HG02852 (cell line): ENCODE data around the gene ANKS1A.
"Not testable (repeated sequence)": the region's sequence is repeated elsewhere in the genome, so short reads cannot be mapped to it uniquely, and the experiment has no call there.

Experiments
- ATAC-seq: cut with Tn5 transposase; IDR thresholded peaks from one replicate; pipeline ENCODE4 v1.9.1; 2021; ENCODE audit warnings: mild to moderate bottlenecking, moderate library complexity; ENCODE audit not compliant: unreplicated experiment

ANKS1A gene

DNA sequence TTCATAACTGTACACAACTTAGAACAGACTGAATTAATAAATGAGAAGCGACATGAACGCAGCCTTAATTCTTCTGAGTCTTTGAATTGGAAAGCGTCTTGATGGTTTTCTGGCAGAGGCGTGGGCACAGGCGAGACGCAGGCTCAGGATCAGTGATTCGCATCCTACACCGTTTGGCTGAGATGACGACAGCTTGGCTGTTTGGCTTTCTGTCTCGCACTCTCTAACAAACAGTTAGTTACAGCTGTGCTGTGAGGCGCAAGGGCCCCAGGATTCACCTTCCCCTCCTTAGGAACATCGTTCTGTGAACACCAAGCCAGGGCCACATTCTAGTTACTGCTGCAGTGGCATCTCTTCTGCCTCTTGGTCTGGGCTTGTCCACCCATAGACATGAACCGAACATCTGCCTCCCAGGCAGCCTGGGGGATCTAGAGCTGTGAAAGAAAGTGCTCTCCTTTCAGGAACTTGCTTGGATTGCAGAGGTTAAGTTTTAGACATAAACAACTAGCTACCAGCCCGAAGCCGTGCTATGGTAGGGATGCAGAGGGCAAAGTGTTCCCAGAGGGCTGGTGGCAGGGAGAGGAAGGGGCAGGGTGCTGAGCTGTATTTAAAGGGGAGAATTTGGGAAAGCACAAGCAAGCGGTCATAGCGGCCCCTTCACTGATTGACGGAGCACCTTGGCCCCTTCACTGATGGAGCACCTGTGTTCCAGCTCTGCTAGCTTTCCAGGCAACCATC is 202.5 kb downstream of the ANKS1A start:
- no peak for ATAC-seq

DNA sequence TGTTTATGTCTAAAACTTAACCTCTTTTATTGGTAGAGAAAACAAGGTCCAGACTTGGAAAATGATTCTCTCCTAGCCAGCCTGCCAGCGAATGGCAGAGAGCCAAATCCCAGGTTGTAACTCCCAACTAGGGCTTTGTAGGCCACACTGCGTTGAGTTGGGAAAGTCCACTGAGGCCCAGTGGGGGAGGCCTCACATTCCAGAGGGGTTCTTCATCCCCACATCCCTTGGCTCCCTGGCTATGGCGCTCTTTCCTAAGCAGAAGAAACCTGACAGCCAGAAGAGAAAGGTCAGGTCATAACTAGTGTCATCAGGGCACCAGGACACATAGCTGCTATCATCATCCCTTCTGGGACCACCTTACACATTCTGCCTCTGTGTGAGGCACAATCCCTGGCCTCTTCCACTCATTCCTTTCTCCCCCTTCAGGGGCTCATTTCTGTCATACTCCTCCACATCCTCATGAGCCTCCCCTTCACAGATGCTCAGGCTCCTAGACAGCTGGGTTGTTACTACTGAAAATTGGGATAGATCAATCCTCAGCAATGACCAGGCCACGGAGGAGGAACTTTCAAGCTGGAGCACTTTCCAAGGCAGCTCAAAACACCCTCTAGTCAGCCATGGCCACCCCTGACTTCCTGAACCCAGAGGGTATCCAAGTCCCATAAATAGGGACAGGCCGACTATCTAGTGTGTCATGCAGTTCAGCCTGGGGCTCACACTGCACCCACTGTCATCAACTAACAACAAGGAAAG is 203.5 kb downstream of the ANKS1A start:
- ATAC-seq = no peak

- no peak for ATAC-seq
Observed at GRCh38 chr6:35093118-35093445, 204.0 kb downstream of the ANKS1A start.

DNA sequence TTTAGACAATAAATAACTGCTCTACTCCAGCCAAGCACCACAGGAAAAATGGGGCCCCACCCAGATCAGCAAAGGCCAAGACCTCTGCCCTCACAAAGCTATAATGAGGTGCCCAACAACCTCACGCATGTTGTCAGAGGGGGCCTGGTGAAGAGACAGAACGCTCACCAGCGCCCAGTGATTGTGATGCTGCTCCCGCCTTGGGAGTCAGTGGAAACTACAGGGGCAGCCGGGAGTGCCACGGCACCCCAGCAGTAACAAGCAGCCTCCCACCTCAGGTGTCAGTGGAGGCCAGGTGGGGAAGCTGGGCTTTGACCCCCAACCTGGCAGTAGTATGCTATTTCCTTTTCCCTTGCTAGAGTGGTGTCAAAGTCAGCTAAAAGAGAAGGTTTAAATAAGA is 204.7 kb downstream of the ANKS1A start:
- ATAC-seq = no peak

GRCh38 chr6:35094183-35094582 is 205.1 kb downstream of the ANKS1A start:
- ATAC-seq = no peak

- no peak for ATAC-seq
Observed at GRCh38 chr6:35096129-35096862, 207.2 kb downstream of the ANKS1A start.

- no peak for ATAC-seq
Observed at GRCh38 chr6:35099116-35099515, 210.1 kb downstream of the ANKS1A start.

- ATAC-seq = no peak
Observed at GRCh38 chr6:35105078-35105477, 216.0 kb downstream of the ANKS1A start.

- ATAC-seq = not testable (repeated sequence)
Observed at GRCh38 chr6:35106061-35106460, 217.0 kb downstream of the ANKS1A start.

DNA sequence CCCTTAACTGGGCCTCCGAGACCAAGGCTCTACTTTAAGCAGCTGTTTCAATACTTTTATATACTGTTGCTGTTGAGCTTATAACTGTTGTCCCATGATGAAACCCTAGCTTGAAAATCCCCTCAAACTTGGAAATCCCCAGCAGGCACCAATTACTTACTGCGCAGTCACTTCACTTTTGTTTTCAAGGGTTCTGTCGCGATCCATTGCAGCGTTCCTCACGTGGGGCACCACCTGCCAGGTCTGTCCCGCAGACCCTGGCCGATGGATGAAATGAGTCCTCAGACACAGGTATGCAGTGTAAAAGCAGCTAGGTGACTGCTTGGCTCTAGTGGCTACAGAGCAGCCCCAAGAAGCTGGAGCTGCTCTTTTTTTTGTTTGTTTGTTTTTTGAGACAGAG is 218.2 kb downstream of the ANKS1A start:
- not testable (repeated sequence) for ATAC-seq

- not testable (repeated sequence) for ATAC-seq
Observed at GRCh38 chr6:35107761-35108160, 218.7 kb downstream of the ANKS1A start.

GRCh38 chr6:35108309-35108885 is 219.3 kb downstream of the ANKS1A start:
- no peak for ATAC-seq

- ATAC-seq = no peak
Observed at GRCh38 chr6:35120746-35121145, 231.7 kb downstream of the ANKS1A start.

DNA sequence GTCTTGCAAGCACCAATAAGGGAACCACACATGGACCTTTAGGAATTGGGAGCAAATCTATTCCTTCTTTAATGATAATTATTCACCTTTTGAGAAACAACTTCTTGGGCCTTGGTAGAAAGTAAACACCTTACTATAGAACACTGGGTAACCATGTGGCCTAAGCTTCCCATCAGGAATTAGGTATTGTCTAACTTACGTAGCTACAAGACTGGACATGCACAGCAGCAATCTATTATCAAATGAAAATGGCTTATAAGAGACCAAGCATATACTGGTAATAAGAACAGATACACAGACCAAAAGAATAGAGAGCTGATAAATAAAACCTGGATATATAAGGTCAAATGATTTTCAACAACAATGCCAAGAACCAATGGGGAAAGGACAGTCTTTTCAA is 235.3 kb downstream of the ANKS1A start:
- no peak for ATAC-seq

DNA sequence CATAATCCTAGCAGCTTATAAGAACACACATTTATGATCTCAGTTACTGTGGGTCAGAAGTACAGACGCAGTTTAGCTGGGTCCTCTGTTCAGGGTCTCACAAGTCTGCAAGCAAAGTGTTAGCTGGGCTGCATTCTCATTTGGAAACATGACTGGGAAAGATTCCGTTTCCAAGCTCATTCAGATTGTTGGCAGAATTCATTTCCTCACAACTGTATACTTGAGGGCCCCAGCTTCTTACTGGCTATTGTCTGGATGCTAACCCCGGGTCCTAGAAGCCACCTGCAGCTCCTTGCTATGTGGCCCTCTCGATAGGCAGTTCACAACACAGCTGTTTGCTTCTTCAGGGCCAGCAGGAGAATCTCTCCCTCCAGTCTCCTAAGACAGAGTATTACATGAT is 239.0 kb downstream of the ANKS1A start:
- ATAC-seq = no peak

GRCh38 chr6:35128496-35128895 is 239.4 kb downstream of the ANKS1A start:
- no peak for ATAC-seq

GRCh38 chr6:35136185-35136584 is 247.1 kb downstream of the ANKS1A start:
- no peak for ATAC-seq

DNA sequence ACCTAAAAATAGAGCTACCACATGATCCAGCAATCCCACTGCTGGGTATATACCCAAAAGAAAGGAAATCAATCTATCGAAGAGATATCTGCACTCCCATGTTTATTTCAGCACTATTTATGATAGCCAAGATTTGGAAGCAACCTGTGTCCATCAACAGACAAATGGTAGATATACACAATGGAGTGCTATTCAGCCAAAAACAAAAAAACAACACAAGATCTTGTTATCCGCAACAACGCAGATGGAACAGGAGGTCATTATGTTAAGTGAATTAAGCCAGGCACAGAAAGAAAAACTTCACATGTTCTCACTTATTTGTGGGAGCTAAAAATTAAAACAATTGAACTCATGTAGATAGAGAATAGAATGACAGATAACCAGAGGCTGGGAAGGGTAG is 249.1 kb downstream of the ANKS1A start:
- not testable (repeated sequence) for ATAC-seq

- ATAC-seq = no peak
Observed at GRCh38 chr6:35139470-35139869, 250.4 kb downstream of the ANKS1A start.

DNA sequence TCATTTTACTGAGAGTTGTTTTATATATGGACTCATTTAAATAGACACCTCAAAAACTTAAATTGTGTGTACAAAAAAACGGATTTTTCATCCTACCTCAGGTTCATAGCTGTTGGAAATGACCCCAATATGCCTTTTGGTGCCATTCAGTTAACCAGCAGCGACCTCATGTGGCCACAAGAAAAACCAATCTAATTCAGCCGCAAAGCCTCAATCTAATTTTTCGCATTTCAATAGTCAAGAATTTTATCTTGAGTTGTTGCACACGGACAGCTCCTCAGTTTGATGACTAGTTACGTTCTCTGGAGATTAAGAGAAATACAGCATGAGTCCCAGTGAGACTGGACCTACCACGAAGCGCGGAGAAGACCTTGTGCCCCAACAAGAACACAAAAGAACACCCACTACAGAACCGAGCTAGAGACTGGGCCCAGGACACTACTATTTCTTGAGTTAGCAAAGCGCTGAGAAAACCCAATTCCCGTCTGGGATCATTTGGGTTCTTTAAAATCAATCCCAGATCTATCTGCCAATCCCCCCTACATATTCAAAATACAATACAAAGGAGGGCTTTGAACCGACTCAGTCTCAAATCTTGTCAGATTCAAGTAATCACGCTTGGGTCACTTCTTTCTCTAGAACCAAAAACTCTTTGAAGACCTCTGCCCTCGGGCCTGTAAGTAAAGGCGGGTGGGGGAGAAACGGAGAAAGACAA is 251.0 kb downstream of the ANKS1A start:
- ATAC-seq = no peak

DNA sequence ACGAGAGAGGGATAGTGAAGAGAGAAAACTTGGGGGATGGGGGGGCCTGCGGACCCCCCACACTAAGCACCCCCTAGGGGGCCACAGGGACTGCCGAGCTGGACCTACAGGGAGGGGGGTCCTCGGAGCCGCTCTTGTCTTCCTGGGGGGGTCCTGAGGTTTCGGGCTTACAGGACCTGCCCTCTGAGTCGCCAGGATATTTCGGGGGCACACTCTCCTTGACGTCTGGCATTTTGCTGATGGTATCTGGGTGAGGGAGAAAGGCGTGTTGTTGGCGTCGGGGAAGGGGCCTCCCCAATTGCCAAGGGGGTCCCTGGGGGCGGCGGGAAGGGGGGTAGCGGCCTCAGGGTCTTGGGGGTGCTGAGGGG is 251.6 kb downstream of the ANKS1A start:
- no peak for ATAC-seq
